ENCODE measurements around the gene ARHGAP22. TPM values are rescaled to one million over a fixed set of nuclear protein-coding genes. Genes with fewer than 3 reads are reported as not detected.
"Not testable (repeated sequence)": the region's sequence is repeated elsewhere in the genome, so short reads cannot be mapped to it uniquely, and the experiment has no call there.

The ARHGAP22 gene, protein sequence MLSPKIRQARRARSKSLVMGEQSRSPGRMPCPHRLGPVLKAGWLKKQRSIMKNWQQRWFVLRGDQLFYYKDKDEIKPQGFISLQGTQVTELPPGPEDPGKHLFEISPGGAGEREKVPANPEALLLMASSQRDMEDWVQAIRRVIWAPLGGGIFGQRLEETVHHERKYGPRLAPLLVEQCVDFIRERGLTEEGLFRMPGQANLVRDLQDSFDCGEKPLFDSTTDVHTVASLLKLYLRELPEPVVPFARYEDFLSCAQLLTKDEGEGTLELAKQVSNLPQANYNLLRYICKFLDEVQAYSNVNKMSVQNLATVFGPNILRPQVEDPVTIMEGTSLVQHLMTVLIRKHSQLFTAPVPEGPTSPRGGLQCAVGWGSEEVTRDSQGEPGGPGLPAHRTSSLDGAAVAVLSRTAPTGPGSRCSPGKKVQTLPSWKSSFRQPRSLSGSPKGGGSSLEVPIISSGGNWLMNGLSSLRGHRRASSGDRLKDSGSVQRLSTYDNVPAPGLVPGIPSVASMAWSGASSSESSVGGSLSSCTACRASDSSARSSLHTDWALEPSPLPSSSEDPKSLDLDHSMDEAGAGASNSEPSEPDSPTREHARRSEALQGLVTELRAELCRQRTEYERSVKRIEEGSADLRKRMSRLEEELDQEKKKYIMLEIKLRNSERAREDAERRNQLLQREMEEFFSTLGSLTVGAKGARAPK
- total RNA-seq: not detected

DNA sequence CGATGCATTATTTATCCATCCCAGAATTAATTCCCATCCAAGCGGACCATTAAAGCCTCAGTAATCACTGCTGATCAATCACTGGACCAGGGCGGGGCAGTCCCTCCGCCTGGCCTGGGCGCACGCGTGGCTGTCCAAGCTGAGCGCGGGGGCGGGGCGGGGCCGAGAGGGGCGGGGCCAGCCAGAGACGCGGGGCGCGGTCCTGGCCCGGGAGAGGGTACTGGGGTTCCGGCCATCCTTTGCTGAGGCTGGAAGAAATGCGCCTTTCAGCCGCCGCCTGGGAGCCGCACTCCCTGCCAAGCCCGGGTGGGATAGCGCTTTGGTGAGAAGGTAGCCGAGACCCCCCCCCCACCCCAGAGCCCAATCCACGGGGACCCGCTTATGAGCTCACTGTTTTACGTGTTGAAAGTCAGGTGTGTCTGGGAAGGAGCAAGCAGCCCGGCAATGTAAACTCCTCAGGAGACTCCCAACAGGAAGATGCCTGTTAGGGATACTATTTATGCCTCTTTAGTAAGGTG lies at the start of gene ARHGAP22:
TSS of gene ARHGAP22 (minus strand) at position 83 of the 518 bp plus-strand sequence. CDS start 277 bp downstream, outside the sequence.
- CTCF ChIA-PET: interaction anchor here (1.1 to 8.2 kb wide), 4 partner anchors 24 to 52 kb away, joined by 3 to 126 read pairs (median 4); no protein-coding TSS in a partner anchor
- intact Hi-C loops (cut with micrococcal nuclease): no loop called here
- H3K9me3 Mint-ChIP-seq: no peaks in the 10 kb centered on the region

DNA sequence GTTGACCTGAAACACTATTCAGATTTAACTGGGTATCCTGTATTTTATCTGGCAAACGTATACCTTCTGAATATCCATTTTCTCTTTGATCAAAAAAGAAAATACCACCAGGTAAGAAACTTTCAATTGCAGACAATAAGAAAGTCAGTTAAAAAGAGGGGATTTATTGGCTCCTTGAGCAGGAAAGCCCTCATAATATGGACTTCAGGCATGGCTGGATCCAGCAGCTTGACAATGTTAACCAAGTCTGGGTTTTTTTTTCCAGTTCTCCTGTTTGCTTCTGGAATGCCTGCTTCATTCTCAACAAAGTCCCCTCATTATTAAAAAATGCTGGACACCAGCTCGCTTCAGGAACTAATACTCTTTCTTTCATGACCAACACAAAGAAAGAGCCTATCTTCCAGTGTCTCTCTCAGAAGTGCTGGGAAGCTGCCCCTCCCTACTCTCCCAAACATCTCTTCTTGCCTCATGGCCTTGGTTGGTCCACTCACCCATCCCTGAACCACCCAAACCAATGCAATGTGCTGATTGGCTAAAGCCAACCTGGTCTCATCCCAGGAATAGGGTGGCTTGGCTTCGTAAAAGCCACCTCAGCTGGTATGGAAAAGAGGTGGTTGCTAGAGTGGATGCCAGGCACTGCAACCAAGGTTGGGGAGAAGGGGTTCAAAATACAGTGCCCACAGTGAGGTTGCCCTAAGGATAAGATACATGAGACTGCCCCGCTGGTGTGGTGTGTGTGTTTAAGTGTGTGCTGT lies 49.2 kb upstream of the ARHGAP22 start:
- no peak overlapping the region for H3K27ac Mint-ChIP-seq
- POLR2A ChIA-PET: no interaction called here
- DNase-seq: no peak
- peaks cover 18% of the 10 kb centered on the region for H3K27me3 Mint-ChIP-seq
- no peak overlapping the region for H3K4me3 Mint-ChIP-seq
- CTCF ChIA-PET: interaction anchor here (0.7 to 6.0 kb wide), 3 partner anchors 104 to 875 kb away, joined by 4 to 119 read pairs (median 95); no protein-coding TSS in a partner anchor
- H3K9me3 Mint-ChIP-seq: no peaks in the 10 kb centered on the region
- peaks cover 5% of the 10 kb centered on the region for H3K4me1 Mint-ChIP-seq (ENCODE audit: low read depth)
- no peaks in the 10 kb centered on the region for H3K36me3 Mint-ChIP-seq
- intact Hi-C loops (cut with micrococcal nuclease): no loop called here

More for the DNA sequence above, at the start of gene ARHGAP22:
- POLR2A ChIA-PET: no interaction called here
- Mint-ChIP-seq H3K27ac (no peak within 1 kb of the TSS), H3K36me3 (no peaks in the 10 kb centered on the region), H3K4me3 (no peak within 1 kb of the TSS), H3K4me1 (ENCODE audit: low read depth) (peaks cover 3% of the 10 kb centered on the region), H3K27me3 (peaks cover 34% of the 10 kb centered on the region)
- DNase-seq: no peak

- POLR2A ChIA-PET: no interaction called here
- Mint-ChIP-seq H3K4me1 (ENCODE audit: low read depth) (peaks cover 5% of the 10 kb centered on the region), H3K4me3 (no peak overlapping the region), H3K36me3 (no peaks in the 10 kb centered on the region), H3K27me3 (peaks cover 14% of the 10 kb centered on the region), H3K9me3 (no peaks in the 10 kb centered on the region), H3K27ac (no peak overlapping the region)
- no peak for DNase-seq
- CTCF ChIA-PET: no interaction called here
- intact Hi-C loops (cut with micrococcal nuclease): no loop called here
Measured at GRCh38 chr10:48653347-48653746, 48.5 kb upstream of the ARHGAP22 start.

- H3K27me3 Mint-ChIP-seq: peaks cover 7% of the 10 kb centered on the region
- POLR2A ChIA-PET: no interaction called here
- intact Hi-C loops (cut with micrococcal nuclease): no loop called here
- H3K9me3 Mint-ChIP-seq: no peaks in the 10 kb centered on the region
- H3K4me1 Mint-ChIP-seq (ENCODE audit: low read depth): peaks cover 5% of the 10 kb centered on the region
- CTCF ChIA-PET: no interaction called here
- no peak for DNase-seq
- no peak overlapping the region for H3K27ac Mint-ChIP-seq
- no peaks in the 10 kb centered on the region for H3K36me3 Mint-ChIP-seq
- H3K4me3 Mint-ChIP-seq: no peak overlapping the region
Measured at GRCh38 chr10:48652344-48652743, 47.5 kb upstream of the ARHGAP22 start.

DNA sequence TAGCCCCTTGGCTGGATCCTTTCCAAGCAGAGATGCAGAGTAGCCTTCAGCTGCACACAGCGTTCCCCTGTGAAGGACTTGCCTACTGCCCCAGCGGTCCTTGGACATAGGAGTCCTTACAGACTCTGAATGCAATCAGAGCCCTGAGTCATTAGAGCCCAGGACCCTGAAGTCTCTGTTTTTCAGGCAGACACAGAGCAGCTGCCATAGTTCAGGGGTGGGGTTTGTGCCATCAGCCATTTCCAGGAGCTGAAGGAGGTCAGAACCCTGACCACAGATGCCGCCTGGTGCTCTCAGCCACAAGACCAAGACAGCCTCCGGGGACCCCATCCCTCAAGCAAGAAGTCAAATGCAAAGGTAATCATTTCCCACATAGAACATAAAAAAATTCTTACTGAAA lies 47.0 kb upstream of the ARHGAP22 start:
- no peak for DNase-seq

GRCh38 chr10:48651293-48651692 lies 46.4 kb upstream of the ARHGAP22 start:
- DNase-seq: no peak
- H3K36me3 Mint-ChIP-seq: no peaks in the 10 kb centered on the region
- no peak overlapping the region for H3K4me3 Mint-ChIP-seq
- H3K27ac Mint-ChIP-seq: no peak overlapping the region
- intact Hi-C loops (cut with micrococcal nuclease): no loop called here
- H3K27me3 Mint-ChIP-seq: peaks cover 5% of the 10 kb centered on the region
- no peaks in the 10 kb centered on the region for H3K4me1 Mint-ChIP-seq (ENCODE audit: low read depth)
- no peaks in the 10 kb centered on the region for H3K9me3 Mint-ChIP-seq
- ChIA-PET CTCF (no interaction called here), POLR2A (no interaction called here)

More for the DNA sequence above, 47.0 kb upstream of the ARHGAP22 start:
- H3K36me3 Mint-ChIP-seq: no peaks in the 10 kb centered on the region
- CTCF ChIA-PET: no interaction called here
- H3K27me3 Mint-ChIP-seq: peaks cover 7% of the 10 kb centered on the region
- intact Hi-C loops (cut with micrococcal nuclease): no loop called here
- POLR2A ChIA-PET: no interaction called here
- peaks cover 5% of the 10 kb centered on the region for H3K4me1 Mint-ChIP-seq (ENCODE audit: low read depth)
- no peaks in the 10 kb centered on the region for H3K9me3 Mint-ChIP-seq
- no peak overlapping the region for H3K4me3 Mint-ChIP-seq
- H3K27ac Mint-ChIP-seq: no peak overlapping the region

- H3K4me1 Mint-ChIP-seq (ENCODE audit: low read depth): no peaks in the 10 kb centered on the region
- no peaks in the 10 kb centered on the region for H3K36me3 Mint-ChIP-seq
- no peaks in the 10 kb centered on the region for H3K9me3 Mint-ChIP-seq
- POLR2A ChIA-PET: no interaction called here
- CTCF ChIA-PET: interaction anchor here (2.7 kb wide), 1 partner anchor 8 kb away, joined by 9 read pairs; no protein-coding TSS in a partner anchor
- DNase-seq: no peak
- intact Hi-C loops (cut with micrococcal nuclease): no loop called here
- no peak overlapping the region for H3K4me3 Mint-ChIP-seq
- H3K27me3 Mint-ChIP-seq: peaks cover 7% of the 10 kb centered on the region
- H3K27ac Mint-ChIP-seq: no peak overlapping the region
Measured at GRCh38 chr10:48649349-48649944, 44.6 kb upstream of the ARHGAP22 start.

- Mint-ChIP-seq H3K36me3 (no peaks in the 10 kb centered on the region), H3K27me3 (peaks cover 7% of the 10 kb centered on the region), H3K4me1 (ENCODE audit: low read depth) (no peaks in the 10 kb centered on the region), H3K27ac (no peak overlapping the region), H3K4me3 (no peak overlapping the region), H3K9me3 (peaks cover under 1% of the 10 kb centered on the region)
- ChIA-PET POLR2A (no interaction called here), CTCF (interaction anchor here (0.6 to 2.7 kb wide), 3 partner anchors 8 to 40 kb away, joined by 3 to 11 read pairs (median 9); no protein-coding TSS in a partner anchor)
- intact Hi-C loops (cut with micrococcal nuclease): no loop called here
- DNase-seq: no peak
Measured at GRCh38 chr10:48648172-48648942, 43.5 kb upstream of the ARHGAP22 start.

GRCh38 chr10:48647073-48647472 lies 42.2 kb upstream of the ARHGAP22 start:
- H3K27ac Mint-ChIP-seq; DNase-seq; H3K27me3 Mint-ChIP-seq; POLR2A ChIA-PET; intact Hi-C loops (cut with micrococcal nuclease); H3K9me3 Mint-ChIP-seq; H3K4me1 Mint-ChIP-seq (ENCODE audit: low read depth); H3K36me3 Mint-ChIP-seq; H3K4me3 Mint-ChIP-seq: not testable (repeated sequence)
- CTCF ChIA-PET: interaction anchor here (2.3 kb wide), 1 partner anchor 9 kb away, joined by 11 read pairs; no protein-coding TSS in a partner anchor

DNA sequence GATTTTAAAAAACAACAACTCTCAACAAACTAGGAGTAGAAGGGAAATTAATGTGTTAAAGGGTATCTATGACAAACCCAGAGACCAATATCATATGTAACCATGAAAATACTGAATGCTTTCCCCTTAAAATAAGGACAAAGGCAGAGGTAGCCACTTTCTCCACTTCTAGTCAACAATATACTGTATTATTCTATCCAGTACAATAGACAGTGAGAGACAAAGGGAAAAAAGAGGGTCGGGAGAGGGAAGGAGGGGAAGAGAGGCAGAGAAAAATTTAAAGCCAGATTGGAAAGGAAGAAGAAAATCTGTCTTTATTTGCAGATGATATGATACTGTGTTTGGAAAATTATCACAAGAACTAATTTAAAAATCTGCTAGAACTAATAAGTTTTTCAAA lies 40.7 kb upstream of the ARHGAP22 start:
- no peaks in the 10 kb centered on the region for H3K4me1 Mint-ChIP-seq (ENCODE audit: low read depth)
- DNase-seq: no peak
- H3K36me3 Mint-ChIP-seq: peaks cover 4% of the 10 kb centered on the region
- peaks cover 13% of the 10 kb centered on the region for H3K9me3 Mint-ChIP-seq
- H3K4me3 Mint-ChIP-seq: no peak overlapping the region
- H3K27me3 Mint-ChIP-seq: peaks cover 10% of the 10 kb centered on the region
- no peak overlapping the region for H3K27ac Mint-ChIP-seq
- intact Hi-C loops (cut with micrococcal nuclease): no loop called here
- ChIA-PET POLR2A (no interaction called here), CTCF (no interaction called here)

GRCh38 chr10:48641099-48641690 lies 36.3 kb upstream of the ARHGAP22 start:
- H3K4me3 Mint-ChIP-seq; POLR2A ChIA-PET; H3K27ac Mint-ChIP-seq; DNase-seq; H3K4me1 Mint-ChIP-seq (ENCODE audit: low read depth); H3K36me3 Mint-ChIP-seq; intact Hi-C loops (cut with micrococcal nuclease): not testable (repeated sequence)
- Mint-ChIP-seq H3K9me3 (peaks cover 20% of the 10 kb centered on the region), H3K27me3 (peaks cover 36% of the 10 kb centered on the region)
- CTCF ChIA-PET: interaction anchor here (0.5 to 3.9 kb wide), 3 partner anchors 16 to 98 kb away, joined by 3 to 26 read pairs (median 6); partner anchors contain the start of gene ARHGAP22
